Effector CD4-positive, alpha-beta T cell (primary cell): ENCODE measurements around the gene MTHFS.
"Not testable (repeated sequence)": the region's sequence is repeated elsewhere in the genome, so short reads cannot be mapped to it uniquely, and the experiment has no call there.

Experiments used
- DNase-seq: peaks from one replicate; pipeline ENCODE4 v3.0.0-alpha.2; 2020

Gene MTHFS

DNA sequence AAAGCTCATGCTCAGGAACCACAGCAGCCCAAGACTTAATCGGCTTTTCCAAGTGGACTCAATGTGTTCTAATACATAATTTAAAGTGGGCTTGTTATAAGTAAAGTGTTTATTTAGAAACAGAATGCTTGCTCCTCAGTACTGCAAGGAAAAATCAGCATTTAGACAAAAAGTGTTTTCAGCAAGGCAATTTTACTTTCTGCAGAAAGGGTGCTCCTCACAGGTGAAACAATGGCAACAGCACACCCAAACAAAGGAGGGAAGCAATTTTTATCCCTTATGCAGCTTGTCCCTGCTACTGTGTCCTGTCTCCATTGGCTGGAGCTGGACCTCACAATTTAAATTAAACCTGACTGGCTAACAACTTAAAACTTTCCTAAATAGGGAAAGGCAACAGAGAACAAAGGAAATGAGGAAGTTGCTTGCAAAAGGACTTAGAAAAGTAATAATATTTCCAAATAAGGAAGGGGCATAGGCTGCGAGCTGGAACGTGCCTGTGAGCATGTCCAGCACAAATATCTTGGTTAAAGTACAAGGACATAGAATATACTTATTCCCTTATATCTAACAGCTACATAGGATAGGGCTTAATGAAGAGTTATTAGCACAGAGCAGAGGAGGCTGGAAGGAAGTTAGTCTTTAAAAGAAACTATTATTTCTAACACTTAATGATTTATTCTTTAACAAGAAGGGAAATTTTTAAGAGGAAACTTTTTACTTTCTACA lies 19.1 kb upstream of the MTHFS start:
- not testable (repeated sequence) for DNase-seq

DNA sequence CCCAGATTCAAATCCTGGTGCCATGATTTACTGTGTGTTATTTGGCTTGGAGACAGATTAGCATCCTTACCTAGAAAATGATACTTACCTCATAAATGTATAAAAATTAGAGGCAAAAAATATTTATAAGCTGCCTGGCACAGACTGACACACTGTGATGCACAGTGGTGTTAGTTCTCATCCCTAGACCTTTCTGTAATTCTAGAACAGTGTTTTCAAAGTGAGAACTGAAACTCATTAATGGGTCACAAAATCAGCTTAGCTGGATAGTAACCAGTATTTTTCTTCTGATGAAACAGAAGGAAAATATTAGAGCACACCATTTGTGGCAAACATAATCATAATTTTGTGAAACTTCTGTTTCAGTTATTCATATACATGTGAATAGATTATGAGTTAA lies 17.9 kb upstream of the MTHFS start:
- no peak for DNase-seq

DNA sequence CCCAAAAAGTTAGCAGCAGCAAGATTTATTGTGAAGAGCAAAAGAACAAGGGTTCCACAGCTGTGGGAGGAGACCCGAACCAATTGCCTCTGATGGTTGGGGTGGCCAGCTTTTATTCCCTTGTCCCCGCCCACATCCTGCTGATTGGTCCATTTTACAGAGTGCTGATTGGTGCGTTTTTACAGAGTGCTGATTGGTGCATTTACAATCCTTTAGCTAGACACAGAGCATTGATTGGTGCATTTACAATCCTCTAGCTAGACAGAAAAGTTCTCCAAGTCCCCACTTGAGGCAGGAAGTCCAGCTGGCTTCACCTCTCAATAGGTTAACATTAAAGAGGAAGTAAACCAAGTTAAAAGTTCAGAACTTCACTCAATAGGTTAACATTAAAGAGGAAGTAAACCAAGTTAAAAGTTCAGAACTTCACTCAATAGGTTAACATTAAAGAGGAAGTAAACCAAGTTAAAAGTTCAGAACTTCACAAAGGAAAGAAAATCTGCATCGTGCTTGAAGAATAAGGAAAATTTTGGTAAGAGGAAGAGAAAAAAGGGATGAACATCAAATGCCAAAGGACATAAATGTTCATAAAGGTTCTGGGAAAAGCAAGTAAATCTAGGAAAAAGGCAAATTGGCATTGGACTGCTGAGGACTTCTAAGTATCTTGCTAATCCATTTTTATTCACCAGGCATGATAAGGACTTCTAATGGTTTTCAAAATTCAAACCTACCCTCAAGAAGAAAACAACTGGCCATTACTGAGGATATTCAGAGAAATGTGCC lies 12.9 kb upstream of the MTHFS start:
- DNase-seq: not testable (repeated sequence)

DNA sequence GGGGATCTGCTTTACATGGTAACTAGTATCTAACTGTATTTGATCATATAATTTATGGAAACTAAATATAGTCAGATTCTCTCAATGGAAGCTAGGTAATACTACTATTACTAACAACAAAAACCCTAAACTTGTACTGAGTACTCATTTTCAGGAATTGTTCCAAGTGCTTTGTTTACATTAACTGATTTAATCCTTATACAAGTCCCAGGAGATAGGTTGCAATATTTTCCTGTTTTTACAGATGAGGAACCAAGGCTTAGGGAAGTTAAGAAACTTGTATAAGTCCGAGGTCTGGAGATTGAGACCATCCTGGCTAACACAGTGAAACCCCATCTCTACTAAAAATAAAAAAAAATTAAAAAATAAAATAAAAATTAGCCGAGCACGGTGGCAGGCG lies 7.5 kb upstream of the MTHFS start:
- no peak for DNase-seq

DNA sequence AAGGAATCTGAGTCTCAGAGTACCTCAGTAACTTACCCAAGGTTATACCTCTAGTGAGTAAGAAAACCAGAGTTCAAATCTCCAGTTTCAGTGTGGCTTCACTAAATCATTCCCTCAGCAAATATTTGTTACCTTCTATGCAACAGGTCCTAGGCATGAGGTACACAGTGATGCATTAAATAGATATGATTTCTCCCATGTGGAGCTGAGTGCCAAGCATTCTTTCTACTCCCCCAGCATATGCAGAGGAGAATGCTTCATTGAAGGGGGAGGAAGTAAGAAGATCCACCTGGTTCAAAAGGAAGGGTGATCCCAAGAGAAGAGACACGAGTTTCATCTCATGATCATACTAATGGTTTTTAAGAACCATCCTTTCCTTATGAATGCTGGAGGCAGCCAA lies 6.8 kb upstream of the MTHFS start:
- DNase-seq: no peak

DNA sequence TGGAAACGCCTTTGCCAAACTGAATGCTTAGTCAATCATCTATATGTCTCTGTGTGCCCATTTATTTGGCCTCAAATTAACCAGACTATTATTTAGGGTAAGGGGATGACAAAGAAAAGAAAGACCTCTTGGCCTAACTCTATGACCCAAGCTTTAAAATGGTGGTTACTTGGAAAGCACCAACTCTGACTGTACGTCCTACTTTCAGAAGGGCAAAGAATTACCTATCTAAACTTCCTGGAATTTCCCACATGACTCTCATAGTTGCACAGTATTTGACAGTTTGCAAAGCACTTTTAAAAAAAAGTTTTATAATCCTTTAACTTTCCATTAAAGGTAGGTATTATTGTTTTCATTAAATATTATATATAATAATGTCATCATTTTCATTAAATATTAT lies 6.3 kb upstream of the MTHFS start:
- no peak for DNase-seq

DNA sequence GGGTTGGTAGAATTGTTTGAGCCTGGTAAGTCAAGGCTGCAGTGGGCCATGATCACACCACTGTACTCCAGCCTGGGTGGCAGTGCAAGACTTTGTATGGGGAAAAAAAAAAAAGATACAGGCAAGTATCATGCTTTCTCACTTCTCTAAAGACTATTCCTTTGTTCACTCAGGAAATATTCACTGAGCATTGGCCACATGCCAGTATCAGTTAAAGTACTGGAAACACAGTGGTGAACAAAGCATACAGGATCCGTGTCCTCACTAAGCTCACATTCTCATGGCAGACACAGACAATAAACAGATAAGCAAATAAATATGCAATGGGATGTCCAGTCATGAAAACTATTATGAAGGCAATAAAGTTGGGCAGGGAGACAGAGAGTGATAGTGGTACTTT lies 5.1 kb upstream of the MTHFS start:
- DNase-seq: no peak

DNA sequence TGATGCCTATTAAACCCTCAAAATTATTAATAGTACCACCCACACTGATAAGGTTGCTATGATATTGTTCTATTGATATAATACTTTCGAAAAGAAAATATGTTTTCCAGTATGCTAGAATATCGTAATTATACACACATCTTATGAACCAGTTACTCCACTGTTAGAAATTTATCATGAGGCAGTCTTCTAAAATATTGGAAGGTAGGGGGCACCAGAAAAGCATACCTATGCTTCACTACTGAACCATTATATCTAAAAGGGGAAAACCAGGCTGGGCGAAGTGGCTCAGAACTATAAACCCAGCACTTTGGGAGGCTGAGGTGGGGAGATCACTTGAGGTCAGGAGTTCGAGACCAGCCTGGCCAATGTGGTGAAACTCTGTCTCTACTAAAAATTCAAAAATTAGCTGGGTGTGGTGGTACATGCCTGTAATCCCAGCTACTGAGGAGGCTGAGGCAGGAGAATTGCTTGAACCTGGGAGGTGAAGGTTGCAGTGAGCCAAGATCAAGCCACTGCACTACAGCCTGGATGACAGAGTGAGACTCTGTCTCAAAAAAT lies 4.1 kb upstream of the MTHFS start:
- not testable (repeated sequence) for DNase-seq

DNA sequence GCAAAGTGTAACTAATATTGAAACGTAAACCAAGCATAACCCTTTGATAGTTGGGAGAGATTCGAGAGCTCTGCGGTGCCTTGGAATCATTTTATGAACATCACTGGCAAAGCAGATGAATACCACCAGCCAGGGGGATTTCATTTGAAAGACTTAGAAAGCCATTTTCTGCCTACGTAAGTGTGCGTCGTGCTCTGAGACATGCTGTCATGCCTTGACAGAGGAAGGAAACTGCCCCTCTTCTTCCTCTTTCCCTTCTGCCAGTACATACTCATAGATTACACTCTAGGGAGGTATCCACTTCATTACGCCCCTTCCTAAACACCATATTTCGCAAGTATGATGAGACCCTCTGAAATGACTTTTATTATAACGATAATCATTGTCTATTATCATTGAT lies 3.3 kb upstream of the MTHFS start:
- no peak for DNase-seq

DNA sequence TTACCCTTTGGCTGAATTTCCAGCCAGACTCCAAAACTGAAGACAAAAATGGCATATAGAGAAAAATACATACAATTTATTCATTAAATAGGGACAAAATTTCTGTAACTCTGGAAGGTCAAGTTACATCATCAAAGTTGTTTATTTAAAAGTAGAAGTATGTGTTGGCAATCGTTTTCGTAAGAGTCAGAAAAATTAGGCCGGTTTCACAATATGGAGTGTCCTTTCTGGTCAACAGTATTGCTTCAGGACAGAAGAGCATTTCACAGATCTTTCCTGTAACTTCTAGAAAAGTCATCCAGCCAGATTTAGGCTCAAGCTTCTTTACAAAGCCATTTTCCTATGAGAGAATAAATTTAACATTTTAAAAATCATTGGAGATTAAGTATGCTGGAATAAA lies 2.0 kb upstream of the MTHFS start:
- DNase-seq: not testable (repeated sequence)

DNA sequence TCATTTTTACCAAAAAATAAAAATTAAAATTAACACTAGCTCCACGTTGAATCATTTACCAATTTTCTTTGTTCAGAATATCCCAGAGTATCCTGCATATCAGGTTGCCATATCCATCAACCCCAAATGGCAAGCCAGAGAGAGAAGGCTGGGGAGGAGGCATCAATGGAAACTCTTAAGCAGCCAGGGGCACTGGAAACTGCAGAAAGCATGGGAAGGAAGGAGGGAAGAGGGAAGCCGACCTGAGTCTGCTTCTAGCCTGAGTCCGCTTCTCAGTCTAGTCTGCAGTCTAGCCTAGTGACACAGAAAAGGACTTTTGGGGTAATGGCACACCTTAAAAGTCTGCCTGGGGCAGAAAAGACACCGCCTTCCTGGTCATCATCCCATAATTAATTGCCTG lies 1.6 kb upstream of the MTHFS start:
- no peak for DNase-seq

DNA sequence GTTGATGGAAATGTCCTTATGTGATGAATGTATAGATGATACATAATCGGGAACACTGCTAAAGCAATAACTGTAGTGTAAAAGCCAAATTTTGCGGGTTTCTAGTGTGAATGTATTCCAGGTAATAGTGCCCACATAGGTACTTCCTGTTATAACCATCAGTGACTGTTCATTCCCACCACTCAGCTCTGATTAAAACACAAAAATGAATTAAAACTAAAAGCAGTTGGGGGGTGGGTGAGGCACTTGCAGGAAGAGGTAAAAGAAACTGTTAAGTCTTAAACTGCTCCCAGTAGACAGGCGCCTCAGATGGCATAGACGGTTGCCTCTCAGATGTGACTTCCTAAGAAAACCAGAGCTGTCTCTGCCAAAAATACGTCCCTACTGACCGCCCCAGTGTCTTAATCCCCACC lies 893 bp upstream of the MTHFS start:
- DNase-seq: no peak

DNA sequence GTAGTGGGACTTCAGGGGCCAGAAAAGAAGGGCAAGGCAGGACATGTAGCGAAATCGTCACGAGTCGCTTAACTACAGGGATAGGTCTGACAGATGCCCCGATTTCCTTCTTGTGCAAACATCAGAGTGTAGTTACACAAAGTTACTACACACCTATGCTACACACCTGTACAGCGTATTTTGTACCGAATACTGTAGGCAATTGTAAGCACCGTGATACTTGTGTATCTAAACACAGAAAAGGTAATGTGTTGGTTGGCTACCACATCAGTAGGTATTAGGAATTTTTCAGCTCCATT lies 515 bp upstream of the MTHFS start:
- no peak for DNase-seq

DNA sequence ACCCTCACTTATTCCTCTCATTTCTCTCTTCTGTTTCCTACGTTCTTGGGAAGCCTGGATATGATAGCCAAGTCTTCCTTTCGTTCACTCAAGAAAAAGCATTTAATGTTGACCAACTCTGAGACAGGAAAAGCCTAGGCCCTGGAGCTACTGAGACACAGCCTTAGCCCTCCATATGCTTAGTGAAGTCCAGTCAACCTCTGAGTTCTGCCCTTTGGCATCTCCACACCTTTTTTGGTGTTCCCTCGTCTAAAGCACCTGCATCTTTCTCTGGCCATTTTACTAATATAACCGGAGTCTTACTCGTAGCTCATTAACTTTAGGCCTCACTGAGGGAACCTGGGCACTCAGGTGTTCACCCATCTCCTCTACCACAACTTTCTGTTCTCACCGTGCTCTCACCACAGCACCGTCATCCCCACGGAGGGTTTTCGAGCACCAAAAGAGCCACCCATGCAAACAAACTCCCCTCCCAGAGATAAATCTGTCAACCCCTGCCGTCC lies 632 bp downstream of the MTHFS start:
- DNase-seq: no peak

DNA sequence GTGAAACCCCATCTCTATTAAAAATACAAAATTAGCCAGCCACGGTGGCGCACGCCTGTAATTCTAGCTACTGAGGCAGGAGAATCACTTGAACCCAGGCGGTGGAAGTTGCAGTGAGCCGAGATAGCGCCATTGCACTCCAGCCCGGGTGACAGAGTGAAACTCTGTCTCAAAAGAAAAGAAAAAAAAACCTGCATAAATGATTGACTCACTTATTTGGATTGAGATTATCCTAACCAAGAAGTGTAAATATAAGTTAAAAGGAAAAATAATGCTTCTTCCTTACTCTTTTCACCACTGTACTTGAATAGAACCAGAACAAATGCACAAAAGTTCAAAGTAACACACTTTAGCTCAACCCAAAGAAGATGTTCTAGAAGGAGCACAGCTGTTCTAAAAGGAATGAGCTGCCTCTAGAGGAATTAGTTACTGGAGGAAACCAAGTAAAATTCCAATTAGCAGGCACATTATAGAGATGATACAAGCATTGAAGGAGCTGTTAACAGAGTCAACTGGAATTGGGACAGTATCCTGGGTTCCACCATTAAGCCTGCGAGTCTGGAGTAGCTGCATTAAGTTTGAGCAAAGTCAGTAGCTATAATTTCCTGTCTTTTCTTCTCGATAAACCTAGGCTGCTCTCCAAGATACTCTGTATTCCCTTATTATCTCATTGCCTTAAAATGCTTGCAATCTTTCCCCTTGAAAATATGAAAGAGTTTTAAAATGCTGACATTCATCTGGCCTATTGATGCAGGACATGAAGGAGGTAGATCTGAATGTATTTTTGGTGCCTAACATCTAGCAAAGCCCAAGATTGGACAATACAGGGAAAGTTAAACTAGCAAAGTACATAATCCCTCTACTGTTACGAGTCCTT lies 9.5 kb downstream of the MTHFS start:
- no peak for DNase-seq

DNA sequence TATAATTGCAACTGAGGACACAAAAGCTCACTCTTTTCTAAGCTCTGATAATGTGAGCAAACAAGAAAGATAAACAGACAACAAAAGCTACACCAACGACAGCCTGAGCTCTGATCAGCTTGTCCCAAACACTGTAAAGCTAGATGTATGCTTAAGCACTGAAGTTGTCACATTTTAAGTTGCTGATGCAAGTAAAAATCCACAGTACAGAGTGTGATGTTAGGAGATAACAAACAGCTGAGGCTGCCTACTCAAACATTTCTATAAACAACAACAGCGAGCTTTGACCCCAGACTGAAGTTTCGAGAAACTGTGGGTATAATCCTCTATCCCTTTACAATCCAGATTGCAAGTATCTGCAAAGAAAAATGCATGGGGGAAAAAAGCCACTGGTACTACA lies 10.7 kb downstream of the MTHFS start:
- DNase-seq: no peak

DNA sequence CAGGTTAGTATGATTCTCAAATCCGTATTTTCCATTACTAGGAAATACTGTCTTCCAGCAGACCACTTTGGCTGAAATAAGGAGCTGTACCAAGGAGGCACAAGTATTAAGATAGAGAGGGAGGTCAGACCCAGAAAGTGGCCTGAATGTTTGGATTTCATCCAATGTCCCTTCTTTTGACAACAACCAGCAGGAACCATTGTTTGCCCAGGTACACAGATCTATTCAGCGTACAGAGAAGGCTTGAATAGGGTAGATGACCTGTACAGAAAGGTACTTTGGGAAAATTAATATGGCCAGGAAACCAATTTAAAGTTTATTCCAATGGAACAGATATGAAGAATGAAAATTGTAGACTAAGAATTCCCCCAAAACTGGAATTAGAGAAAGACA lies 12.6 kb downstream of the MTHFS start:
- DNase-seq: no peak

DNA sequence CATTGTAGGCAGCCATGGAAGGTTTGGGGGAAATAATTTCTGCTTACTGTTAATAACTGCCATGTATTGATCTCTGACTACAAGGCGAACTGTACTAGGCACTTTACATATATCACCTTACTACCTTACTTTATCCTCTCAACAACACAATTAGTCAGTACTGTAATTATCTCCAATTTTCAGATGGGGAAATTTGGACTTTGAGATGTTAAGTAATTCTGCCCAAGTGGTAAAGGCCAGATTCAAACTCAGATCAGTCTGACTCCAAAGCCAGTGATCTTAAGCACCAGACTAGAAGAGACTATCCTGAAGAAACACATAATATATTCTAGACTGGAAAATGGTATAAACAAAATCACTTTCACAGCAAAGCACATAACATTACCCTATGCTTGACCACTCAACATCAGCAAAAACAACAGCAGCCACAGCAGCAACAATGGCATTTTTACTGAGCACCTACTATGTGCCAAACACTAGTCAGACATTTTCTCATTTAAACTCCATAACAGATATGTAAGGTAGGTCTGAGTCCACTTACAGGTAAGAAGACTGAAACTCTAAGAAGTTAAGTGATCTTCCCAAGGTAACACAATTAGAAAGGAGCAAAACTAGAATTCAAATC lies 13.1 kb downstream of the MTHFS start:
- DNase-seq: no peak

DNA sequence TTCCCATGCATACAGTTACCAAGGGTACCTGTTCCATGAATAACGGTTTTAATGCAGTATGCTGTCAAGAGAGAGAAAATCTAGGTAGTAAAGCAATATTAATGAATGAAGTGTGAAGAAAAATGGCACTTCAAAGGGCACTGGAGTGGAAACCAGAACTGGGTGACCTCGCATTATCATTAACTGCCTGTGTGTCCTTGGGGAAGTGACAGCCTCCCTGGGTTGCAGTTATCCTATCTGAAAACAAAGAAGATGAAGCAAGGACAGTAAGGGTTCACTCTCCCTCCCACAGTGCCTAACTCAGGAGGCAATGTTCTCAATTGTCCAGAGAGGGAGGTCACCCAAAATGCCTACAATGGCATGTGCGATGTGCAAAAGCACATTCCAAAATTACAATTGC lies 15.1 kb downstream of the MTHFS start:
- DNase-seq: no peak

DNA sequence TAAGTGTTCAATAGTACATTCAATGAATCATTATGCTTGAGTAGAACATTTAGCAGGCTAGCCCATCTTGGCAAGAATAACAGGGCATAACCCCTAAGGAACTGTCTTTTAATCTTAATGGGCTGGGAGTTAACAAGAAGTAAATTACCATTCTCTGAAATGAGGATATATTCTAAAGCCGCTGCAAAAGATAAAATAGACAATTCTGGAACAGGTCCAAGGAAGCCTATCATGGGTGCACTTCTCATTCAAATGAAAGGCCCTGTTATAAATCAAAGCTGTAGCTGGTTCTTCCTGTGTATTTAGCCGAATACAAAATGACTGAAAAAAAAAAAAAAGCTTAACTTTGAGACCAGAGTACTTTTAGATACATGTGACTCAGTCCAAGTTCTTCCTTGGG lies 15.6 kb downstream of the MTHFS start:
- DNase-seq: no peak

DNA sequence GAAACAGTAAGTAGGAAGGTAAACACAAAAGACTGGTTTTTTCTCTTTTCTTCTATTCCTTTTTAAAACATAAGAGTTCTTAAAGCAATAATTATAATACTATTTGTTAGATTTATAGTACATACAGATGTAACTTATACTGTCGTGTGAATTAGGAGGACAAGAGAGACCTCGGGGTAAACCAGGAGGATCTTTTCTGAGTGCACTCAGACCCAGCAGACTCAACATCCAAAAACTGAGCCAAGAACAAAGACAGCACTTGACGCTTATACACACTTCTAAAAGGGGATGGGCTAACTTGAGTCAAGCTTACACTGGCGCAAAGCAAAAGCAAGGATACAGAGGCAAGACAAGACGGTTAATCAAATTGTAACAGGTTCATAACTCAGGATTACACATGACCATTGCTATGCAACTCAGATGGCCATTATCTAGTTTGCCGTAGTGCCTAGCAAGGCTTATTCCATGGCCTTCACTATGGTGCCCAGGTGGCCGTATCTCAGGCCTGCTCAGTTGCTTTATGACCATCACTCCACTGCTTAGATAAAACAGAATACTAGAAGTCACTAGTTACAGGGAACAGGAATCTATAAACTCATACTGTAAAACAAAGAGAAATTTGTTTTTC lies 18.6 kb downstream of the MTHFS start:
- no peak for DNase-seq

DNA sequence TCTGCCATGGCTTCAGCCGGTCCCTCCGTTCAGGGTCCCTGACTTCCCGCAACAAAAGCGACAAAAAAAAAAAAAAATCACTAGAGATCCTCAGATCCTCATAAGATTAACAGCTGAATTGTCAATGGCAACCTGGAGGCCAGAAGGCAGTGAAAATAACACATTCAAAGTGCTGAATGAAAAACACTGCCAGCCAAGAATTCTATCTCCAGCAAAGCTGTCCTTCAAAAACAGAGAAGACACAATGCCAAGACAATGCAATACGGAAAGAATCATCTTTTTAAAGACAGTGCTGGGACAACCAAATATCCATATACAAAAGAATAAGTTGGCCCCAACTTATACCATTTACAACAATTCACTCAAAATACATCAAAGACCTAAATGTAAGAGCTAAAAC lies 21.6 kb downstream of the MTHFS start:
- DNase-seq: no peak
